Measurements from ENCODE around the gene NUTM1. TPM values are rescaled to one million over a fixed set of nuclear protein-coding genes. Genes with fewer than 3 reads are reported as not detected.
"Not testable (repeated sequence)": the region's sequence is repeated elsewhere in the genome, so short reads cannot be mapped to it uniquely, and the experiment has no call there.

NUTM1 gene
- total and polyA plus RNA-seq, 2 of the 13 experiments (the other 11 are each of a cell fraction or from before 2014, with no cell fraction given), result not detected

- ATAC-seq; intact Hi-C loops (cut with micrococcal nuclease; ENCODE audit: unreplicated experiment); H3K4me1 ChIP-seq (ENCODE audit: insufficient read depth, low read length); H3K27me3 ChIP-seq (ENCODE audit: control insufficient read depth in 1 of 2, insufficient read depth in 2 of 2, low read length in 2 of 2); DNase-seq (ENCODE audit: low spot score); in situ Hi-C loops (cut with HindIII; ENCODE audit: extremely low pct_ligation_motif_present, low pct_unique_long_range_greater_than_20kb); H3K4me3 ChIP-seq (replicated peaks in 1 of 3; ENCODE audit: insufficient read depth in 1 of 3, low read depth in 2 of 3, low read length in 3 of 3); H3K9ac ChIP-seq (ENCODE audit: insufficient read depth, low read depth, low read length); H2AFZ ChIP-seq (ENCODE audit: low read length); H3K79me2 ChIP-seq (ENCODE audit: insufficient read depth, low read length); H3K9me3 ChIP-seq (ENCODE audit: low read length); CTCF ChIA-PET (ENCODE audit: low intra/inter-chr PET ratio, low total read pairs); H4K20me1 ChIP-seq (ENCODE audit: insufficient read depth, low read length); H3K27ac ChIP-seq (ENCODE audit: extremely low read length, insufficient read depth, low read length); BruUV-seq (replicated peaks); H3K4me2 ChIP-seq (ENCODE audit: low read depth, low read length); POLR2A ChIA-PET; FAIRE-seq; H3K36me3 ChIP-seq (replicated peaks in 1 of 2; ENCODE audit: control insufficient read depth in 1 of 2, insufficient read depth in 2 of 2, low read length in 2 of 2): not testable (repeated sequence)
- whole genome bisulfite sequencing (ENCODE audit: low lambda C conversion rate), result no CpG with 5 or more reads among the region's 2 CpGs
These were observed 49.9 kb downstream of the NUTM1 start for GRCh38 chr15:34392981-34393380.

- POLR2A ChIA-PET; CTCF ChIA-PET (ENCODE audit: low intra/inter-chr PET ratio, low total read pairs); ATAC-seq; H3K9me3 ChIP-seq (ENCODE audit: low read length); H3K27me3 ChIP-seq (ENCODE audit: control insufficient read depth in 1 of 2, insufficient read depth in 2 of 2, low read length in 2 of 2); BruUV-seq (replicated peaks); H3K27ac ChIP-seq (ENCODE audit: extremely low read length, insufficient read depth, low read length); H4K20me1 ChIP-seq (ENCODE audit: insufficient read depth, low read length); H3K4me2 ChIP-seq (ENCODE audit: low read depth, low read length); H3K79me2 ChIP-seq (ENCODE audit: insufficient read depth, low read length); FAIRE-seq; H3K4me3 ChIP-seq (replicated peaks in 1 of 3; ENCODE audit: insufficient read depth in 1 of 3, low read depth in 2 of 3, low read length in 3 of 3); H3K36me3 ChIP-seq (replicated peaks in 1 of 2; ENCODE audit: control insufficient read depth in 1 of 2, insufficient read depth in 2 of 2, low read length in 2 of 2); H3K9ac ChIP-seq (ENCODE audit: insufficient read depth, low read depth, low read length); DNase-seq (ENCODE audit: low spot score); H2AFZ ChIP-seq (ENCODE audit: low read length); in situ Hi-C loops (cut with HindIII; ENCODE audit: extremely low pct_ligation_motif_present, low pct_unique_long_range_greater_than_20kb); intact Hi-C loops (cut with micrococcal nuclease; ENCODE audit: unreplicated experiment); H3K4me1 ChIP-seq (ENCODE audit: insufficient read depth, low read length): not testable (repeated sequence)
- WGBS (ENCODE audit: low lambda C conversion rate), result 93% methylated on average over 3 of the region's 6 CpGs
These were observed 54.6 kb downstream of the NUTM1 start for GRCh38 chr15:34397637-34398259.

- H2AFZ ChIP-seq (ENCODE audit: low read length); H3K4me2 ChIP-seq (ENCODE audit: low read depth, low read length); intact Hi-C loops (cut with micrococcal nuclease; ENCODE audit: unreplicated experiment); in situ Hi-C loops (cut with HindIII; ENCODE audit: extremely low pct_ligation_motif_present, low pct_unique_long_range_greater_than_20kb); DNase-seq (ENCODE audit: low spot score); H3K9me3 ChIP-seq (ENCODE audit: low read length); H3K79me2 ChIP-seq (ENCODE audit: insufficient read depth, low read length); H3K9ac ChIP-seq (ENCODE audit: insufficient read depth, low read depth, low read length); H3K27me3 ChIP-seq (ENCODE audit: control insufficient read depth in 1 of 2, insufficient read depth in 2 of 2, low read length in 2 of 2); H3K4me3 ChIP-seq (replicated peaks in 1 of 3; ENCODE audit: insufficient read depth in 1 of 3, low read depth in 2 of 3, low read length in 3 of 3); H3K36me3 ChIP-seq (replicated peaks in 1 of 2; ENCODE audit: control insufficient read depth in 1 of 2, insufficient read depth in 2 of 2, low read length in 2 of 2); POLR2A ChIA-PET; FAIRE-seq; BruUV-seq (replicated peaks); H4K20me1 ChIP-seq (ENCODE audit: insufficient read depth, low read length); CTCF ChIA-PET (ENCODE audit: low intra/inter-chr PET ratio, low total read pairs); H3K4me1 ChIP-seq (ENCODE audit: insufficient read depth, low read length); H3K27ac ChIP-seq (ENCODE audit: extremely low read length, insufficient read depth, low read length); ATAC-seq: not testable (repeated sequence)
- 85% methylated on average over 2 of the region's 4 CpGs for WGBS (ENCODE audit: low lambda C conversion rate)
These were observed 60.1 kb downstream of the NUTM1 start for GRCh38 chr15:34403160-34403598.

GRCh38 chr15:34403899-34404298 lies 60.8 kb downstream of the NUTM1 start:
- CTCF ChIA-PET (ENCODE audit: low intra/inter-chr PET ratio, low total read pairs); FAIRE-seq; in situ Hi-C loops (cut with HindIII; ENCODE audit: extremely low pct_ligation_motif_present, low pct_unique_long_range_greater_than_20kb); H3K27me3 ChIP-seq (ENCODE audit: control insufficient read depth in 1 of 2, insufficient read depth in 2 of 2, low read length in 2 of 2); DNase-seq (ENCODE audit: low spot score); H3K4me3 ChIP-seq (replicated peaks in 1 of 3; ENCODE audit: insufficient read depth in 1 of 3, low read depth in 2 of 3, low read length in 3 of 3); POLR2A ChIA-PET; H2AFZ ChIP-seq (ENCODE audit: low read length); intact Hi-C loops (cut with micrococcal nuclease; ENCODE audit: unreplicated experiment); H3K4me2 ChIP-seq (ENCODE audit: low read depth, low read length); H3K9me3 ChIP-seq (ENCODE audit: low read length); H3K79me2 ChIP-seq (ENCODE audit: insufficient read depth, low read length); H3K36me3 ChIP-seq (replicated peaks in 1 of 2; ENCODE audit: control insufficient read depth in 1 of 2, insufficient read depth in 2 of 2, low read length in 2 of 2); H3K27ac ChIP-seq (ENCODE audit: extremely low read length, insufficient read depth, low read length); BruUV-seq (replicated peaks); H3K4me1 ChIP-seq (ENCODE audit: insufficient read depth, low read length); H4K20me1 ChIP-seq (ENCODE audit: insufficient read depth, low read length); H3K9ac ChIP-seq (ENCODE audit: insufficient read depth, low read depth, low read length): not testable (repeated sequence)
- peak; percentile 54; the same call in 1 of the 3 replicates for ATAC-seq
- WGBS (ENCODE audit: low lambda C conversion rate), result no CpG with 5 or more reads among the region's 3 CpGs
